NCI-H82 treated with DMSO at 0.1 percent for 48 hours (cell line): Measurements from ENCODE around the gene CANT1.
"Not testable (repeated sequence)": the region's sequence is repeated elsewhere in the genome, so short reads cannot be mapped to it uniquely, and the experiment has no call there.

Source experiments
- DNase-seq: peaks from one replicate; lab custom pipeline; 2025; ENCODE audit not compliant: unreplicated experiment; lab: John Stamatoyannopoulos, UW

Gene CANT1

GRCh38 chr17:78962345-78962983 is 47.1 kb downstream of the CANT1 start:
- no peak for DNase-seq

- no peak for DNase-seq
Measured at GRCh38 chr17:78961571-78961970, 48.0 kb downstream of the CANT1 start.

- no peak for DNase-seq
Measured at GRCh38 chr17:78960928-78961327, 48.6 kb downstream of the CANT1 start.

- DNase-seq: no peak
Measured at GRCh38 chr17:78959803-78960202, 49.8 kb downstream of the CANT1 start.

- no peak for DNase-seq
Measured at GRCh38 chr17:78958641-78959127, 50.9 kb downstream of the CANT1 start.

- DNase-seq: no peak
Measured at GRCh38 chr17:78957128-78957527, 52.4 kb downstream of the CANT1 start.

- DNase-seq: no peak
Measured at GRCh38 chr17:78956254-78956653, 53.3 kb downstream of the CANT1 start.

- DNase-seq: no peak
Measured at GRCh38 chr17:78954684-78955083, 54.9 kb downstream of the CANT1 start.

- no peak for DNase-seq
Measured at GRCh38 chr17:78953356-78954350, 55.9 kb downstream of the CANT1 start.

- DNase-seq: no peak
Measured at GRCh38 chr17:78952706-78953105, 56.9 kb downstream of the CANT1 start.

- DNase-seq: no peak
Measured at GRCh38 chr17:78951967-78952551, 57.5 kb downstream of the CANT1 start.

GRCh38 chr17:78950870-78951269 is 58.7 kb downstream of the CANT1 start:
- DNase-seq: no peak

GRCh38 chr17:78947235-78948149 is 62.1 kb downstream of the CANT1 start:
- DNase-seq: no peak

- DNase-seq: no peak
Measured at GRCh38 chr17:78946631-78947030, 62.9 kb downstream of the CANT1 start.

- no peak for DNase-seq
Measured at GRCh38 chr17:78946131-78946530, 63.4 kb downstream of the CANT1 start.

- not testable (repeated sequence) for DNase-seq
Measured at GRCh38 chr17:78945455-78945854, 64.1 kb downstream of the CANT1 start.

GRCh38 chr17:78944956-78945355 is 64.6 kb downstream of the CANT1 start:
- DNase-seq: no peak

GRCh38 chr17:78944026-78944425 is 65.5 kb downstream of the CANT1 start:
- no peak for DNase-seq
